Subcutaneous abdominal adipose tissue (tissue), 5 donors: Measurements from ENCODE around the gene SYNM.

Experiments used
- H3K27ac ChIP-seq: one replicate; pipeline ENCODE4 v1.7.0; 2013; ENCODE audit warnings: low read depth, mild to moderate bottlenecking, inconsistent platforms, low read length, moderate library complexity
- H3K27me3 ChIP-seq, 5 donors: one replicate each; pipeline ENCODE4 v1.7.0; 2013; ENCODE audit warnings: low read length in 5 of 5, inconsistent platforms in 1 of 5; ENCODE audit not compliant: control insufficient read depth in 5 of 5, insufficient read depth in 4 of 5
- H3K36me3 ChIP-seq, 5 donors: one replicate each; pipeline ENCODE4 v1.7.0; 2013; ENCODE audit warnings: low read length in 5 of 5; ENCODE audit not compliant: control insufficient read depth in 5 of 5, insufficient read depth in 5 of 5
- H3K4me1 ChIP-seq, 5 donors: one replicate each; pipeline ENCODE4 v1.7.0; 2013; ENCODE audit warnings: low read length in 5 of 5, mild to moderate bottlenecking in 3 of 5, moderate library complexity in 1 of 5; ENCODE audit not compliant: control insufficient read depth in 5 of 5, insufficient read depth in 5 of 5
- H3K4me3 ChIP-seq, 5 donors: one replicate each; pipeline ENCODE4 v1.7.0; 2013; ENCODE audit warnings: low read length in 5 of 5, low read depth in 1 of 5
- H3K9ac ChIP-seq, 5 donors: one replicate each; pipeline ENCODE4 v1.7.0; 2013; ENCODE audit warnings: low read length in 5 of 5, mild to moderate bottlenecking in 4 of 5, moderate library complexity in 3 of 5
- H3K9me3 ChIP-seq, 5 donors: one replicate each; pipeline ENCODE4 v1.7.0; 2013; ENCODE audit warnings: low read length in 5 of 5; ENCODE audit not compliant: control insufficient read depth in 5 of 5
- donor health status: healthy.
- donor health status: healthy.
- donor health status: healthy.
- donor health status: healthy.
- donor health status: healthy.

SYNM gene

GRCh38 chr15:99138491-99138982, 33.7 kb downstream of the SYNM start:
- peak overlapping the region; percentile 76 for H3K27ac ChIP-seq

GRCh38 chr15:99139276-99139675, 34.4 kb downstream of the SYNM start:
- Histone ChIP-seq H3K4me3 (no peak overlapping the region), H3K4me1 (peaks cover 2 to 29% (median 24%) of the 10 kb centered on the region in 5 donors), H3K27me3 (no peaks in the 10 kb centered on the region), H3K27ac (peak overlapping the region; percentile 76), H3K9ac (peak overlapping the region in 1 of 5 donors; percentile 53), H3K9me3 (no peaks in the 10 kb centered on the region), H3K36me3 (peaks cover 2 to 24% (median 19%) of the 10 kb centered on the region in 5 donors)

More at GRCh38 chr15:99138491-99138982, 33.7 kb downstream of the SYNM start:
- peaks cover 2 to 25% (median 19%) of the 10 kb centered on the region in 5 donors for H3K36me3 ChIP-seq
- no peaks in the 10 kb centered on the region for H3K27me3 ChIP-seq
- peaks cover 2 to 22% (median 19%) of the 10 kb centered on the region in 5 donors for H3K4me1 ChIP-seq
- no peak overlapping the region for H3K4me3 ChIP-seq
- H3K9ac ChIP-seq: no peak overlapping the region
- no peaks in the 10 kb centered on the region for H3K9me3 ChIP-seq

- peaks cover 5 to 21% (median 17%) of the 10 kb centered on the region in 5 donors for H3K36me3 ChIP-seq
- peaks cover 2 to 30% (median 24%) of the 10 kb centered on the region in 5 donors for H3K4me1 ChIP-seq
- no peak overlapping the region for H3K27ac ChIP-seq
- H3K4me3 ChIP-seq: no peak overlapping the region
- H3K27me3 ChIP-seq: no peaks in the 10 kb centered on the region
- H3K9ac ChIP-seq: no peak overlapping the region
- H3K9me3 ChIP-seq: no peaks in the 10 kb centered on the region
Observed at GRCh38 chr15:99140590-99140989, 35.7 kb downstream of the SYNM start.

GRCh38 chr15:99141943-99142342, 37.1 kb downstream of the SYNM start:
- H3K27ac ChIP-seq: no peak overlapping the region
- peaks cover 2 to 30% (median 24%) of the 10 kb centered on the region in 5 donors for H3K4me1 ChIP-seq
- peaks cover 5 to 21% (median 13%) of the 10 kb centered on the region in 5 donors for H3K36me3 ChIP-seq
- H3K4me3 ChIP-seq: no peak overlapping the region
- H3K27me3 ChIP-seq: no peaks in the 10 kb centered on the region
- H3K9me3 ChIP-seq: no peaks in the 10 kb centered on the region
- no peak overlapping the region for H3K9ac ChIP-seq

GRCh38 chr15:99142562-99142961, 37.7 kb downstream of the SYNM start:
- peaks cover 5 to 15% (median 9%) of the 10 kb centered on the region in 5 donors for H3K36me3 ChIP-seq
- H3K9ac ChIP-seq: no peak overlapping the region
- peaks cover 2 to 30% (median 24%) of the 10 kb centered on the region in 5 donors for H3K4me1 ChIP-seq
- H3K27me3 ChIP-seq: no peaks in the 10 kb centered on the region
- H3K27ac ChIP-seq: no peak overlapping the region
- H3K4me3 ChIP-seq: no peak overlapping the region
- no peaks in the 10 kb centered on the region for H3K9me3 ChIP-seq

- no peak overlapping the region for H3K4me3 ChIP-seq
- H3K27ac ChIP-seq: no peak overlapping the region
- no peaks in the 10 kb centered on the region for H3K27me3 ChIP-seq
- no peak overlapping the region for H3K9ac ChIP-seq
- H3K4me1 ChIP-seq: peaks cover 2 to 30% (median 24%) of the 10 kb centered on the region in 5 donors
- H3K36me3 ChIP-seq: peaks cover 4 to 17% (median 6%) of the 10 kb centered on the region in 5 donors
- H3K9me3 ChIP-seq: no peaks in the 10 kb centered on the region
Observed at GRCh38 chr15:99143242-99143641, 38.4 kb downstream of the SYNM start.

- Histone ChIP-seq H3K36me3 (peaks cover 5 to 17% (median 9%) of the 10 kb centered on the region in 5 donors), H3K27me3 (no peaks in the 10 kb centered on the region), H3K4me1 (peaks cover 2 to 25% (median 23%) of the 10 kb centered on the region in 5 donors), H3K27ac (peak overlapping the region; percentile 82), H3K9me3 (no peaks in the 10 kb centered on the region), H3K9ac (no peak overlapping the region), H3K4me3 (no peak overlapping the region)
Observed at GRCh38 chr15:99143655-99144610, 39.1 kb downstream of the SYNM start.

- Histone ChIP-seq H3K27ac (no peak overlapping the region), H3K9ac (no peak overlapping the region), H3K9me3 (no peaks in the 10 kb centered on the region), H3K36me3 (peaks cover 5 to 24% (median 13%) of the 10 kb centered on the region in 5 donors), H3K27me3 (no peaks in the 10 kb centered on the region), H3K4me3 (no peak overlapping the region), H3K4me1 (peaks cover 0 to 20% (median 14%) of the 10 kb centered on the region in 5 donors)
Observed at GRCh38 chr15:99145005-99145404, 40.1 kb downstream of the SYNM start.

GRCh38 chr15:99145778-99146177, 40.9 kb downstream of the SYNM start:
- no peaks in the 10 kb centered on the region for H3K9me3 ChIP-seq
- no peak overlapping the region for H3K9ac ChIP-seq
- no peak overlapping the region for H3K27ac ChIP-seq
- H3K4me3 ChIP-seq: no peak overlapping the region
- H3K36me3 ChIP-seq: peaks cover 5 to 29% (median 16%) of the 10 kb centered on the region in 5 donors
- peaks cover 0 to 19% (median 13%) of the 10 kb centered on the region in 5 donors for H3K4me1 ChIP-seq
- no peaks in the 10 kb centered on the region for H3K27me3 ChIP-seq

GRCh38 chr15:99146661-99147060, 41.8 kb downstream of the SYNM start:
- Histone ChIP-seq H3K4me1 (peaks cover 0 to 19% (median 13%) of the 10 kb centered on the region in 5 donors), H3K9ac (no peak overlapping the region), H3K27ac (no peak overlapping the region), H3K4me3 (no peak overlapping the region), H3K36me3 (peaks cover 5 to 35% (median 21%) of the 10 kb centered on the region in 5 donors), H3K27me3 (no peaks in the 10 kb centered on the region), H3K9me3 (no peaks in the 10 kb centered on the region)
